Measurements from ENCODE around the gene DAD1.

The DAD1 gene

GRCh38 chr14:22532345-22533056 lies 56.5 kb downstream of the DAD1 start:
- H3K4me2 ChIP-seq (ENCODE audit: low read depth, low read length, poor library complexity, severe bottlenecking): peak overlapping the region; percentile 68
- 0 out of 2 replicates have a peak, but pooled peaks cover 5% of the 10 kb centered on the region for H3K79me2 ChIP-seq (ENCODE audit: insufficient read depth, low read length)
- peak overlapping the region; percentile 52 for H3K9ac ChIP-seq (ENCODE audit: low read length)
- no peaks in the 10 kb centered on the region for H4K20me1 ChIP-seq (ENCODE audit: low read depth, low read length)
- no peaks in the 10 kb centered on the region for H3K27me3 ChIP-seq (ENCODE audit: low read length)
- no peak for TF ChIP-seq CTCF (IDR thresholded peaks at IDR 0.05; ENCODE audit: insufficient read depth, low read length, poor library complexity, severe bottlenecking)
- TF ChIP-seq EZH2phosphoT487 (conservative IDR thresholded peaks at IDR 0.05; ENCODE audit: low read length): no peak
- no peaks in the 10 kb centered on the region for H3K9me3 ChIP-seq (ENCODE audit: insufficient read depth, low read length)
- H3K4me3 ChIP-seq (ENCODE audit: insufficient read depth, low read length, poor library complexity, severe bottlenecking): peak overlapping the region; percentile 15
- 0 out of 2 replicates have a peak, but pooled peaks cover 6% of the 10 kb centered on the region for H3K36me3 ChIP-seq (ENCODE audit: low read length)
- peak overlapping the region; percentile 85 for H3K27ac ChIP-seq (ENCODE audit: low read depth, low read length)
- peaks cover 28% of the 10 kb centered on the region for H3F3A ChIP-seq (ENCODE audit: insufficient read depth)
- no peak overlapping the region for H2AFZ ChIP-seq (ENCODE audit: low read depth, low read length, severe bottlenecking)
- H3K9me2 ChIP-seq (replicated peaks; ENCODE audit: insufficient read depth, low read length): no peaks in the 10 kb centered on the region

GRCh38 chr14:22531451-22532344 lies 57.3 kb downstream of the DAD1 start:
- H2AFZ ChIP-seq (ENCODE audit: low read depth, low read length, severe bottlenecking): no peak overlapping the region
- no peak for TF ChIP-seq CTCF (IDR thresholded peaks at IDR 0.05; ENCODE audit: insufficient read depth, low read length, poor library complexity, severe bottlenecking)
- TF ChIP-seq EZH2phosphoT487 (conservative IDR thresholded peaks at IDR 0.05; ENCODE audit: low read length): no peak

GRCh38 chr14:22530127-22530526 lies 58.9 kb downstream of the DAD1 start:
- no peak for TF ChIP-seq EZH2phosphoT487 (conservative IDR thresholded peaks at IDR 0.05; ENCODE audit: low read length)
- no peak for TF ChIP-seq CTCF (IDR thresholded peaks at IDR 0.05; ENCODE audit: insufficient read depth, low read length, poor library complexity, severe bottlenecking)
- peak overlapping the region; percentile 68 for H3K4me2 ChIP-seq (ENCODE audit: low read depth, low read length, poor library complexity, severe bottlenecking)
- 0 out of 2 replicates have a peak, but pooled peaks cover 6% of the 10 kb centered on the region for H3K36me3 ChIP-seq (ENCODE audit: low read length)
- H3K27ac ChIP-seq (ENCODE audit: low read depth, low read length): peak overlapping the region; percentile 85
- H2AFZ ChIP-seq (ENCODE audit: low read depth, low read length, severe bottlenecking): no peak overlapping the region
- no peaks in the 10 kb centered on the region for H4K20me1 ChIP-seq (ENCODE audit: low read depth, low read length)
- no peaks in the 10 kb centered on the region for H3K9me2 ChIP-seq (replicated peaks; ENCODE audit: insufficient read depth, low read length)
- H3K27me3 ChIP-seq (ENCODE audit: low read length): no peaks in the 10 kb centered on the region
- 0 out of 2 replicates have a peak, but pooled peaks cover 5% of the 10 kb centered on the region for H3K79me2 ChIP-seq (ENCODE audit: insufficient read depth, low read length)
- H3K4me3 ChIP-seq (ENCODE audit: insufficient read depth, low read length, poor library complexity, severe bottlenecking): no peak overlapping the region
- peaks cover 34% of the 10 kb centered on the region for H3F3A ChIP-seq (ENCODE audit: insufficient read depth)
- no peak overlapping the region for H3K9ac ChIP-seq (ENCODE audit: low read length)
- H3K9me3 ChIP-seq (ENCODE audit: insufficient read depth, low read length): no peaks in the 10 kb centered on the region

More at GRCh38 chr14:22531451-22532344, 57.3 kb downstream of the DAD1 start:
- Histone ChIP-seq H3K79me2 (ENCODE audit: insufficient read depth, low read length) (0 out of 2 replicates have a peak, but pooled peaks cover 5% of the 10 kb centered on the region), H3K9ac (ENCODE audit: low read length) (peak overlapping the region; percentile 52), H3F3A (ENCODE audit: insufficient read depth) (peaks cover 33% of the 10 kb centered on the region), H3K4me2 (ENCODE audit: low read depth, low read length, poor library complexity, severe bottlenecking) (peak overlapping the region; percentile 68), H3K4me3 (ENCODE audit: insufficient read depth, low read length, poor library complexity, severe bottlenecking) (peak overlapping the region; percentile 15), H3K27me3 (ENCODE audit: low read length) (no peaks in the 10 kb centered on the region), H3K36me3 (ENCODE audit: low read length) (0 out of 2 replicates have a peak, but pooled peaks cover 6% of the 10 kb centered on the region), H3K9me2 (replicated peaks; ENCODE audit: insufficient read depth, low read length) (no peaks in the 10 kb centered on the region), H3K27ac (ENCODE audit: low read depth, low read length) (peak overlapping the region; percentile 85), H3K9me3 (ENCODE audit: insufficient read depth, low read length) (no peaks in the 10 kb centered on the region), H4K20me1 (ENCODE audit: low read depth, low read length) (no peaks in the 10 kb centered on the region)
